T47D (cell line): ENCODE data around the gene EEF2K.
"Not testable (repeated sequence)": the region's sequence is repeated elsewhere in the genome, so short reads cannot be mapped to it uniquely, and the experiment has no call there.

Experiments
- DNase-seq, 2 experiments: peaks; one replicate each; pipeline versions ENCODE4 v3.0.0 to v3.0.0-alpha.2; 2011 to 2012; ENCODE audit warnings: low read depth in 1 of 2, low spot score in 1 of 2
- JUND ChIP-seq: IDR thresholded peaks from 2 replicates; pipeline ENCODE4 v1.6.1; 2012; ENCODE audit warnings: low read depth
- in situ Hi-C: cut with HindIII; loops from 2 replicates; pipeline ENCODE4 v1.10.0; 2016; ENCODE audit warnings: low sequenced_read_pairs, low pct_unique_long_range_greater_than_20kb

Gene EEF2K

DNA sequence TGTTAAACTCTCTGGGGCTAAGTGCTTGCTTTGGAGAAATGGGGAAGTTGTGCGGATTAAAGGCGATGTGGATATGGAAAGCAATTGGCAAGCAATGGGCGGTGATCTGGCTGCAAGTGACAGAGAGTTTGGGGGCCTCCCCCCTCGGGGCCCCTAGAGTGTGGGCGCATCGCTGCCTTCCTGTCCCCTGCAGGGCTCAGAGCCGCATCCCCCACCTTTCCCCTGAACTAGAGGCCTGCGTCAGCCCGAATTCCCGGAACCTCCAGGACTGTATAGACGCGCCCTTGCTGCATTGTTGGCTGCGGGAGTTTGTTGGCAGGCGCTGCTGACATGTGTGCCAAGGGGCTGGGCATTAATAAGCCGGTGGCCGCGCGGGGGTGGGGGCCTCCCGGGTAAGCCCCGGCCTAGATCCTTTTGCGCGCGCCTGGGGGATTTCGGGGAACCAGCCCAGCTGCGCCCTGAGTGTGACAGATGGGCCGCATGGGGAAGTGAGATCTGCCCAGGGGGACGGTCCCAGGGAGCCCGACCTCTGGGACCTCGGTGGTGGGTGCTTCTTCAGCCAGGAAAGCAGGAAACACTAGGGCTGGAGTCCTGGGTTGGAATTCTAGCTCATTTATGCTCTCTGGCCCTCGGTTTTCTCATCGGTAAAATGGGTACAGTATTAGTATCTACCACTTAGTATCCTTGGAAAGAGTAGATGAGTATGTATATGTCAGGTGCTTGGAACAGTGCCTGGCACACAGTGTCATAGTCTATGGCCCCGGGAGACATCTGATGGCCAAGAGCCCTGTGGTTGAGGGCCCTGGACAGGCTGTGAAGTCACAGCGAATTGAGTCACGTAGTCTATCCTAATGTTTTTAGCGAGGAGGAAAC lies 1.0 kb downstream of the EEF2K start:
- in situ Hi-C loops: no loop called here
- no peak for TF ChIP-seq JUND
- DNase-seq: peak; percentile 51 to 54

DNA sequence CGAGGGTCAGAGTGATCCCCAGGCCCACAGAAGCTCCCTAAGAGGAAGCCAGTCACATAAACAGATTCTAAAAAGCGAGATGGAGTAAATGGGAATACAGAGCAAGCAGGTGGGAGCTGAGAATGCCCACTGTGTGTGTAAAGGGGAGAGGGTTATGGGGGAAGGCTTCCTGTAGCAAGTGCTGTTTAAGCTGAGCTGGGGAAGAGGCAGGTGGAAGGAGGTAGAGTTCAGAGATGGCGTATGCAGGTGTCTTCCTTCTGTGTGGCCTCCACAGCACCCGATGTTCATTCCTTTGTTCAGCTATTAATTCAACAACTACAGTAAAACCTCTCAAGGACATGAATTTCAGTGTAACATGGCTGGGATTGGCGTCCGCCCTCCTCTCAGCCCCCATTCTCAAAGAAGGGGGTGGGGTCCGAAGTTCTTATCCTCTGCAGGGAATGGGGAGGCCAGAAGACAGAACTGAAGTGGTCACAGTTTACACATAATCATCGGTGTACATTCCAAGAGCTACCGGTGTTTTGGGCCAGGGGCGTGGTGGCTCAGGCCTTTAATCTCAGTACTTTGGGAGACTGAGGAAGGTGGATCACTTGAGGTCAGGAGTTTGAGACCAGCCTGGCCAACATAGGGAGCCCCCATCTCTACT lies 1.8 kb downstream of the EEF2K start:
- no peak for DNase-seq
- in situ Hi-C loops: no loop called here
- no peak for TF ChIP-seq JUND

DNA sequence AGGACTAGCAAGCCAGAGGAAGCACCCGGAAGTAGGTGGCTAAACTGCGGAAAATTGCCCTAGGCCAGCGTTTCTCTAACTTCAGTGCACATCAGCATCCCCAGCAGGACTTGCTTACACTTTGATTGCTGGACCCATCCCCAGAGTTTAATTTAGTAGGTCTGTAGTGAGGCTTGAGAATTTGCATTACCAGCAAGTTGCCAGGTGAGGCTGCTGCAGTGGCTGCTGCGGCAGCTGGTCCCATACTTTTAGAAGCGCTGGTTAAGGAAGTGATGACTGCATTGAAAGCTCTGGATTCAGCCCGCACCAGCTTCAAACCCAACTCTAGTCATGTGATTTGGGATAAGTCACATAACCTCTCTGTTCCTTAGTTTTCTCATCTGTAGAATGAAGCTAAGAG lies 4.2 kb downstream of the EEF2K start:
- no peak for TF ChIP-seq JUND
- in situ Hi-C loops: no loop called here
- DNase-seq: no peak

DNA sequence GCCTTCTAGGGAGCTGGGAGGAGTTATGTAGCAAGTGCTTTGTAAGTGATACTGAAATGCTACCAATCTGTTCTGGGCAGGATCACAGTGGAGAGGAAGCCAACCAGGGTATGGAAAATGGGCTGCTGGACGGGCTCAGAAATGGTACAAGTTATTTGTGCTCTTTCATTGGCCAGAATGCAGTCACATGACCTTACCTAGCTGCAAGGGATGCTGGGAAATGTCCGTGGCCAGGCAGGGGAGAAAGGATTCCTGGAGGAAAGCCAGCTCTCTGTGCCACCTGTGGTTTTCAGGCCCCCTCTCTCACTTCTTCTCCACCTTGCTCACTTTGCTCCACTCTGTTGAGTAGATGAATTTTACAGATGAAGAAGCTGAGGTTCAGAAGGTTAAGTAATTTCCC lies 4.8 kb downstream of the EEF2K start:
- DNase-seq: no peak
- no peak for TF ChIP-seq JUND
- in situ Hi-C loops: no loop called here

DNA sequence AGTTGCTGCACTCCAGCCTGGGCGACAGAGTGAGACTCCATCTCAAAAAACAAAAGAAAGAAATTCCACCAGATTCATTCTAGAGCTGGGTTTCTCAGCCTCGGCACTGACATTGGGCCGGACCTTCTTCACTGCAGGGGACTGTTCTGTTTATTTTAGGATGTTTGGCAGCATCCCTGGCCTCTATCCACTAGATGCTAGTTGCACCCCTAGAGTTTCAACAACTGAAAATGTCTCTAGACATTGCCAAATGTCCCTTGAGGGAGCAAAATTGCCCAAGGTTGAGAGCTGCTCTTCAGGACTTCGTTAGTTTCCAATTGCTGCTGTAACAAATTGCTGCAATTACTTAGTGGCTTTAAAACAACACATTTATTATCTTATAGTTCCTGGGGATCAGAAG lies 7.2 kb downstream of the EEF2K start:
- in situ Hi-C loops: no loop called here
- DNase-seq: no peak
- no peak for TF ChIP-seq JUND

DNA sequence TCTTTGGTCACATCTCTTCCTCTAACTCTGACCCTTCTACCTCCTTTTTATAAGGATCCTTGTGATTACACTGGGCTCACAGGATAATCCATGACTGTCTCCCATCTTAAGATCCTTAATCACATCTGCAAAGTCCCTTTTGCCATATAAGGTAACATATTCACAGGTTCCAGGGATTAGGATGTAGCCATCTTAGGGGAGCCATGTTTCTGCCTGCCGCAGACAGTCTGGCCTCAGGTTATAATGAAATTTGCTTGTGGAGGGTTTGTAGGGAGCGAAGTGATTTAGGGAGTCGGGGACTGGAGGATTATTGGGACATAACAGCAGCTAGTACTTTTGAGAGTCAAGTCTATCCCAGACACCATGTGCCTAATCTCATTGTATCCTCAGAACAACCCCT lies 7.7 kb downstream of the EEF2K start:
- no peak for TF ChIP-seq JUND
- in situ Hi-C loops: no loop called here

DNA sequence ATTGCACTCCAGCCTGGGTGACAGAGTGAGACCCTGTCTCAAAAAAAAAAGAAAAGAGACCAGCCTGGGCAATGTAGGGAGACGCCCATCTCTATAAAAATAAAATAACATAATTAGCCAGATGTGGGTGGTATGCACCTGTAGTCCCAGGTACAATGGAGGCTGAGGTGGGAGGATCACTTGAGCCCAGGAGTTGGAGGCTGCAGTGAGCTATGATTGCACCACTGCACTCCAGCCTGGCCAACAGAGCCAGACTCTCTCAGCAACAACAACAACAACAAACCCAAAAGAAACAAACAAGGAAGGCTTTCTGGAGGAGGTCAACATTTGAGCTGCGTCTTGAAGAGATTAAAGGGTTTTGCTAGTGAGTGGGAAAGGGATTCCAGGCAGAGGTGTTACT lies 8.3 kb downstream of the EEF2K start:
- no peak for TF ChIP-seq JUND
- no peak for DNase-seq
- in situ Hi-C loops: no loop called here

More for the DNA sequence above, 7.7 kb downstream of the EEF2K start:
- no peak for DNase-seq

DNA sequence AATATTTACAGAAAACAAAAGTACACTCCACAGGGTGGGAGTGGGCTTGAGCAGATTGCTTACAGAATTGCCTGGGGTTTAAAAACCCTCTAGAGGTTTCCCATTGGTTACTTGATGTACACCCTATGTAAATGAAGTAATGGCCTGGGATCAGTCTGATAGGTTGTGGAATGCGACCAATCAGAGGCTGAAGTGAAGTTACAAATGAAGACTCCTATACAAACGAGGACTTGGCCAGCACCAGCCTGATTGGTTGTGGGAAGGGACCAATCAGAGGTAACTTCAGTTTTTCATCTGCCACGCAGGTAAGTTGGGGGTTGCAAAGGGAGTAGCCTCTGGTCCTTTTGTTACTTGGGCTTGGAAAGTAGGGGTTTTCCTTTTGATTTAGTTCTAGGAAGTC lies 8.8 kb downstream of the EEF2K start:
- in situ Hi-C loops: no loop called here
- DNase-seq: peak in 1 of 2 experiments; percentile 47
- TF ChIP-seq JUND: no peak

DNA sequence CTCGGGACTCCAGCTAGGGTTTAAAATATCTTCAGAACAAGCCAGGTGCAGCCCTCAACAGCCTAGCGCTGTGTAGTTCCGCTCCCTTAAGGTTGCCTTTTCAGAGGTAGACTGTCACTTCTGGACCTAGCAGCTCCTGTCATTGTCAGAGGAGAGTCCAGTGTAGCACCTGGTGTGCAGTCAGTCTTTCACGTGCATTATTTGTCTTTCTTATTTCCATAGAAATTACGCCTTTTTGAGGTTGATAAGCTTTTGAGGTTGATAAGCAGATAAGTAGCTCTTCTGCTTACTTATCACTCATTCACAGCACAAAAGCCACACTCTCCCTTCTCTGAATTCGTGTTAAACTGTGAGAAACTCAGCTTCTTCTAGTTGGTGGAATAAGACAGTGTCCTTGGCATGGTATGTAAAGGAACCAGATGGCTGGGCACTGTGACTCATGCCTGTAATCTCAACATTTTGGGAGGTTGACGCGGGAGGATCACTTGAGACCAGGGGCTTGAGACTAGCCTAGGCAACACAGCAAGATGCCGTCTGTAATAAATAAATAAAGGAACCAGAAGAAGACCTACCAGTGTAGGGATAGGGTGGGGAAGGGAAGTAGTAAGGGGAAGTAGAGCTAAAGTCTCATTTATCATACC lies 10.2 kb downstream of the EEF2K start:
- in situ Hi-C loops: no loop called here
- TF ChIP-seq JUND: no peak
- no peak for DNase-seq

DNA sequence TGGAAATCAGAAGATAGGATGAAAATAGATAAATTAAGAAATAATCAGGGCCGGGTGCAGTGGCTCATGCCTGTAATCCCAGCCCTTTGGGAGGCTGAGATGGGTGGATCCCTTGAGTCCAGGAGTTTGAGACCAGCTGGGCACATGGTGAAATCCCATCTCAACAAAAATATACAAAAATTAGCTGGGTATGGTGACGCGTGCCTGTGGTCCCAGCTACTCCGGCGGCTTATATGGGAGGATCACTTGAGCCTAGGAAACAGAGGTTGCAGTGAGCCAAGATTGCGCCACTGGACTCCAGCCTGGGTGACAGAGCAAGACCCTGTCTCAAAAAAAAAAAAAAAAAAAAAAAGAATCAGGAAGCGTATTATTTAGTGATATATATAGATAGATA lies 10.8 kb downstream of the EEF2K start:
- in situ Hi-C loops, DNase-seq: not testable (repeated sequence)

DNA sequence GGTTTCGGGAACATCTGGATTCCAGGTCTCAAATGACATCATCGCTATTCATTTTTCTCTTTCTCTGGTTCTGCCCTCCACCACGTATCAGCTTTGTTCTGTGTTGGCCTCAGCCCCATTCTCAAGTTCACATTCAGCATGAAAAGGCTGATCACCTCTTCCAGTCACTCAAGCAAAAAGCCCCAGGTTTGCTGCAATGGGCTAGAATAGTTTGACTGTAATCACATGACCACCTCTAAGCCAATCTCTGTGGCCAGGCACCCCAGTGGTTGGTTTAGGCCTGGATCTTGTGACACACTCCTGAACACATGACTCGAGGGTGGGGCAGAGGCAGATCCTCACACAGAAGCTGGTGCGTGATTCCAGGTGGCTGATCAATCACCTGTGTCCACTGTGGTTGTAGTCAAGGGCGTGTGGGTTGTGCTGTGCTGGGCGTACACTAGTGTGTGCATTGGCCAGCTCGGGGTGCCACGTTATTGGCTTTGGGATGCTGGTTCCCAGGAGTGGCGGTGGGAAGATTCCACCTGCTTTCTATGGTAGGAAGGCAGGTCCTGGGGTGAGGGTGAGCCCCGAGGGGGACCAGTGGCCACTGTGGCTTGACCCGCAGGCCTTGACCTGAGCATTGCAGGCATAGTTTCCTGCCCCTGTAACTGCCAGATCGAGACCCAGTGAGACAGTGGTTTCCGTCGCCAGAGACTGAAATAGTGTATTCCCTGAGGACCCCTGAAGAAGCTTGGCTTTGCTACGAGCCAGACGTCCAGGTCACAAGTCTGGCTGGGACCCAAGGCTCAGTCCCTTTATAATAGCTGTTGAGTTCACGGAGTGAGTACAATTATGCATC lies 12.0 kb downstream of the EEF2K start:
- no peak for TF ChIP-seq JUND
- no peak for DNase-seq
- in situ Hi-C loops: no loop called here

DNA sequence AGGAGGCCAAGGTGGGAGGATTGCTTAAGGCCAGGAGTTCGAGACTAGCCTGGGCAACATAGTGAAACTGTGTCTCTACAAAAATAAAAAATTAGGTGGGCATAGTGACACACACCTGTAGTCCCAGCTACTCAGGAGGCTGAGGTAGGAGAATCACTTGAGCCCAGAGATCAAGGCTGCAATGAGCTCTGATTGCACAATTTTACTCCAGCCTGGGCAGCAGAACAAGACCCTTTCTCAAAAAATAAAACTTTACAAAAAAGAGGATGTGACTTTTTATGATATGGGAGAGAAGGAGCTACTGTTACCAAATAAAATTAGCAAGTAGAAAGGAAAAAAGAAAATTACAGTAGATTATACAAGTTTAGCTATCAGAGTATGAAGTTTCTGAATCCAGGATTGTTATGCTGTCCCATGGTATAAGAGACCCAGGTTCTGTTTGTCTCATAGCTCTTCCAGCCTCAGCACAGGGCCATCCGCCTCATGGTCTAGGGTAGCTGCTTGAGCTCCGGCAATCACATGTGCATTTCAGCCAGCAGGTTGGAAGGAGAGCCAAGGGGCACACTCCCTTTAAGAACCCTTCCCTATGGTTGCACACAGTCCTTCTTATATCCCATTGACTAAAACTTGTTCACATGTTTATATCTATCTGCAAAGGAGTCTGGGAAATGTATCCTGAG lies 13.5 kb downstream of the EEF2K start:
- DNase-seq: no peak
- no peak for TF ChIP-seq JUND
- in situ Hi-C loops: no loop called here
